ENCODE measurements around the gene IL17C. TPM values are rescaled to one million over a fixed set of nuclear protein-coding genes. Genes with fewer than 3 reads are reported as not detected.

The IL17C gene
- polyA plus RNA-seq, 1 of the 3 experiments (the other 2 are of a cell fraction): 0.07 TPM

DNA sequence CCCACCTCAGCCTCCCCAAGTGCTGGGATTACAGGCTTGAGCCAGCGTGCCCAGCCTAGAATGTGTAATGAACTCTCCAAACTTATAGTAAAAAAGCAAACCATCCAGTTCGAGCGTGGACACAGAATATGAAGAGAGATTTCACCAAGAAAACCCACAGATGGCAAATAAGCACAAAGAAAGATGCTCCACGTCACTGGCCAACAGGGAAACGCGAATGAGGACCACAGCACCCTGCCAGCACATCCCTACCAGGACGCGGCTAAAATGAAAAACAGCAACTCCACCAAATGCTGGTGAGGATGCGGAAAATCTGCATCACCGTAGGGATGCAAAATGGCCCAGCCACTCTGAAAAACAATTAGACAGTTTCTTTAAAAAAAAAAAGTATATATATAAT is 23.1 kb downstream of the IL17C start:
- no peaks in the 10 kb centered on the region for H3K9me3 ChIP-seq
- no peak overlapping the region for H2AFZ ChIP-seq (ENCODE audit: low read depth)
- H3F3A ChIP-seq (replicated peaks; ENCODE audit: insufficient read depth): peaks cover 4% of the 10 kb centered on the region
- no peak overlapping the region for H3K4me2 ChIP-seq
- peaks cover 11% of the 10 kb centered on the region for H3K79me2 ChIP-seq (ENCODE audit: insufficient read depth)
- TF ChIP-seq YY1 (IDR thresholded peaks at IDR 0.05; ENCODE audit: low read depth) (no peak), ELF1 (IDR thresholded peaks at IDR 0.05) (no peak), POLR2AphosphoS5 (IDR thresholded peaks at IDR 0.05; ENCODE audit: low read depth, low read length) (no peak), TCF12 (IDR thresholded peaks at IDR 0.05) (no peak), CHD2 (IDR thresholded peaks at IDR 0.05; ENCODE audit: low read length, partially characterized antibody) (no peak), NFIC (IDR thresholded peaks at IDR 0.05; ENCODE audit: borderline replicate concordance) (no peak), JUND (IDR thresholded peaks at IDR 0.05) (no peak), RAD21 (IDR thresholded peaks at IDR 0.05; ENCODE audit: low read length) (no peak), ZBTB33 (IDR thresholded peaks at IDR 0.05; ENCODE audit: borderline replicate concordance, low read depth) (no peak), MEF2A (IDR thresholded peaks at IDR 0.05; ENCODE audit: borderline replicate concordance, low read depth) (no peak), GATA2 (CRISPR knock-in tag; IDR thresholded peaks at IDR 0.05) (no peak), USF2 (IDR thresholded peaks at IDR 0.05; ENCODE audit: borderline replicate concordance, low read depth, low read length) (no peak), SMC3 (IDR thresholded peaks at IDR 0.05; ENCODE audit: low read depth, low read length) (no peak), SIN3A (IDR thresholded peaks at IDR 0.05; ENCODE audit: borderline replicate concordance, low read depth, low read length) (no peak), CTCF (IDR thresholded peaks at IDR 0.05) (no peak), GABPA (IDR thresholded peaks at IDR 0.05; ENCODE audit: low read depth) (no peak)
- TF ChIP-seq, protein P1, sequence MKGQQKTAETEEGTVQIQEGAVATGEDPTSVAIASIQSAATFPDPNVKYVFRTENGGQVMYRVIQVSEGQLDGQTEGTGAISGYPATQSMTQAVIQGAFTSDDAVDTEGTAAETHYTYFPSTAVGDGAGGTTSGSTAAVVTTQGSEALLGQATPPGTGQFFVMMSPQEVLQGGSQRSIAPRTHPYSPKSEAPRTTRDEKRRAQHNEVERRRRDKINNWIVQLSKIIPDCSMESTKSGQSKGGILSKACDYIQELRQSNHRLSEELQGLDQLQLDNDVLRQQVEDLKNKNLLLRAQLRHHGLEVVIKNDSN (IDR thresholded peaks at IDR 0.05; ENCODE audit: borderline replicate concordance, low read depth): no peak
- POLR2A ChIA-PET: no interaction called here
- no peaks in the 10 kb centered on the region for H3K9me2 ChIP-seq
- no peak overlapping the region for H3K27ac ChIP-seq (ENCODE audit: low read depth in 2 of 2, low read length in 1 of 2)
- H3K36me3 ChIP-seq (replicated peaks in 1 of 2; ENCODE audit: control insufficient read depth in 1 of 2, insufficient read depth in 2 of 2, low read length in 1 of 2): no peaks in the 10 kb centered on the region
- no peak overlapping the region for H3K9ac ChIP-seq
- 96% methylated on average over 10 of the region's 10 CpGs for WGBS (ENCODE audit: low lambda C conversion rate)
- no peaks in the 10 kb centered on the region for H4K20me1 ChIP-seq (ENCODE audit: insufficient read depth)
- H3K27me3 ChIP-seq (ENCODE audit: insufficient read depth): no peaks in the 10 kb centered on the region
- H3K4me3 ChIP-seq (ENCODE audit: low read depth in 2 of 2, low read length in 1 of 2): no peak overlapping the region
- CTCF ChIA-PET: no interaction called here
- no peak for DNase-seq
- H3K4me1 ChIP-seq (ENCODE audit: control insufficient read depth in 1 of 2, insufficient read depth in 2 of 2, low read depth in 1 of 2, low read length in 1 of 2): peaks cover 0 to 5% of the 10 kb centered on the region in 2 experiments; a peak in 1 of 4 replicates

Measured in SK-N-SH (cell line).